Measurements from ENCODE around the gene TMEM255A. TPM values are rescaled to one million over a fixed set of nuclear protein-coding genes. Genes with fewer than 3 reads are reported as not detected.

Gene TMEM255A
- total and polyA plus RNA-seq, 2 of the 13 experiments (the other 11 are each of a cell fraction or from before 2014, with no cell fraction given) = 0.13 to 0.40 TPM

GRCh38 chrX:120244735-120245498, 66.3 kb downstream of the TMEM255A start (continued):
- TF ChIP-seq E2F2 (CRISPR knock-in tag; IDR thresholded peaks at IDR 0.05; ENCODE audit: borderline replicate concordance) (0 out of 2 replicates have a peak, but pooled peaks have one; percentile 37), MYC (CRISPR knock-in tag; IDR thresholded peaks at IDR 0.05; ENCODE audit: borderline replicate concordance) (peak; percentile 42; the same call in 1 of the 2 replicates), GATAD1 (CRISPR knock-in tag; IDR thresholded peaks at IDR 0.05) (peak; percentile 93), CREM (IDR thresholded peaks at IDR 0.05) (peak; percentile 21; the same call in 1 of the 2 replicates), CREM (CRISPR knock-in tag; IDR thresholded peaks at IDR 0.05) (no peak), CBFB (CRISPR knock-in tag; IDR thresholded peaks at IDR 0.05) (0 out of 2 replicates have a peak, but pooled peaks have one; percentile 33), DZIP1 (CRISPR knock-in tag; IDR thresholded peaks at IDR 0.05) (no peak), BCL6 (CRISPR knock-in tag; IDR thresholded peaks at IDR 0.05) (peak; percentile 50), ZFP37 (CRISPR knock-in tag; IDR thresholded peaks at IDR 0.05; ENCODE audit: borderline replicate concordance) (no peak), GABPB1 (CRISPR knock-in tag; IDR thresholded peaks at IDR 0.05) (peak; percentile 86), NAIF1 (CRISPR knock-in tag; IDR thresholded peaks at IDR 0.05; ENCODE audit: borderline replicate concordance) (peak; percentile 89), ZNF512B (CRISPR knock-in tag; IDR thresholded peaks at IDR 0.05; ENCODE audit: borderline replicate concordance) (no peak), ZMYM3 (CRISPR knock-in tag; IDR thresholded peaks at IDR 0.05) (peak; percentile 16; the same call in 1 of the 2 replicates), TGIF2 (CRISPR knock-in tag; IDR thresholded peaks at IDR 0.05) (0 out of 2 replicates have a peak, but pooled peaks have one; percentile 48), HDAC1 (CRISPR knock-in tag; IDR thresholded peaks at IDR 0.05) (peak; percentile 69), THRA (CRISPR knock-in tag; IDR thresholded peaks at IDR 0.05; ENCODE audit: borderline replicate concordance) (peak; percentile 54; the same call in 1 of the 2 replicates), ZNF256 (CRISPR knock-in tag; conservative IDR thresholded peaks at IDR 0.05) (0 out of 2 replicates have a peak, but pooled peaks have one; percentile 24), ZNF652 (CRISPR knock-in tag; IDR thresholded peaks at IDR 0.05; ENCODE audit: borderline replicate concordance, low read depth) (no peak), PHB2 (IDR thresholded peaks at IDR 0.05; ENCODE audit: partially characterized antibody) (no peak), HOXA9 (CRISPR knock-in tag; IDR thresholded peaks at IDR 0.05; ENCODE audit: borderline replicate concordance) (no peak), CEBPG (CRISPR knock-in tag; IDR thresholded peaks at IDR 0.05) (no peak; the same call in 1 of the 2 replicates), NR2F1 (CRISPR knock-in tag; IDR thresholded peaks at IDR 0.05) (peak in 1 of 2 experiments; percentile 80; a peak in 3 of 4 replicates)
